ENCODE data around the gene AMIGO2. TPM values are rescaled to one million over a fixed set of nuclear protein-coding genes. Genes with fewer than 3 reads are reported as not detected.
A peak's percentile ranks its signal among the peaks of the same experiment; 100 is the strongest.
"Not testable (repeated sequence)": the region's sequence is repeated elsewhere in the genome, so short reads cannot be mapped to it uniquely, and the experiment has no call there.

The AMIGO2 gene
- total RNA-seq, 1 donor from 2014 or later: 0.40 TPM

- DNase-seq (ENCODE audit: low read depth in 2 of 2): no peak
Observed at GRCh38 chr12:47074757-47075156, 5.0 kb downstream of the AMIGO2 start.

DNA sequence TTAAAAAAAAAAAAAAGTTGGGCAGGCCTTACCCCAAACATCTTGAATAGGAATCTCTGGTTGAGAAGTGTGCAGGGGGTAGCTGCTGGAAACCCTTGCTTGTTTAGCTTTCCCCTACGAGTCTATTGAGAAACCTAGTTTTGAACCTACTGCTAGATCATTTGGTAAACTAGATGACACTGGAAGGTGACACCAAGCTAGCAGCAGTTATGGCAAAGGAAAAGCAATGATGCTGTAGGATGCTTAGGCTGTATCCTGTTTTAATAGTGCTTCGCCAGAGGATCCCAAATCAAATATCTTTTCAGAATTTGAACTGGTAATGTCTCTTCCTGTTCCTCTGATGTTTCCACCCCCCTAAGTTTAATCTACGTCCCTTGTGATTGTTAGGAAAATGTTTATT lies 5.8 kb downstream of the AMIGO2 start:
- no peak for DNase-seq (ENCODE audit: low read depth in 2 of 2)

- peak; percentile 10 to 28 for DNase-seq (ENCODE audit: low read depth in 2 of 2)
Observed at GRCh38 chr12:47071241-47071852, 8.4 kb downstream of the AMIGO2 start.

GRCh38 chr12:47070310-47070709 lies 9.4 kb downstream of the AMIGO2 start:
- no peak for DNase-seq (ENCODE audit: low read depth in 2 of 2)

DNA sequence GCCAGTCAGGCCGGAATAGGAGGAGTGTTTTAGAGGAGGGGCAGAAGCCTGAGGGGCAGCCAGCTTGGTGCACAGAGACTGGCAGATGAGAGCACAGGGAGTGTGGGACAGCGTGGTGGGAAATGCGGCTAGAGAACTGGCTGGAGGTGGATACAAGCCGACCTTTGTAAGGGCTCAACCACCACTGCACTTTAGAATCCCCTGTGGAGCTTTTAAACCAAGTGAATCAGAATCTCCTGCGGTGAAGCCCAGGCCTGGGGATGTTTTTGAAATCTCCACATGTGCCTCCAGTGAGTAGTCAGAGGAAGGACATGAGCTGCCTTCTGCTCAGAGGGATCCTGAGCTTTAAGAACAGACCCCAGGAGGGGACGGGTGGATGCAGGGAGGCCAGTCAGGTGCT lies 11.2 kb downstream of the AMIGO2 start:
- DNase-seq (ENCODE audit: low read depth in 2 of 2): no peak

- no peak for DNase-seq (ENCODE audit: low read depth in 2 of 2)
Observed at GRCh38 chr12:47067771-47068431, 11.9 kb downstream of the AMIGO2 start.

DNA sequence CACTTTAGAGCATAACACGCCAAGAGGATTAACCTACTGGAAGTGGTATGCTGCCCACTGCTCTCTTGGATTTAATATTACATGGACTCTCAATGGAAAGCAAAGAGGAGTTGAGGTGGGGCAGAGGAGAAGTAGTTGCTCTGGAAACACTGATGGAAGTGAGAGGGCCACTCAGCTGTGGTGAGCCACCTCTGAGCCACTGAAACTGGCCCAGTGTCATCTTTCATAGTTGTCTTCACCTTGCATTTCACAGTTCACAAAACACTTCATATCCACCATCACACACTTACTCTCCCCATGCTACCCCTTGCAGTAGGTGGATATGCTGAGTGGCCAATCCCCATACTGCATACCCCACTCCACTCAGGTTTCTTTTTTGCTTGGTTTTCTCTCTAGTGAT lies 12.6 kb downstream of the AMIGO2 start:
- no peak for DNase-seq (ENCODE audit: low read depth in 2 of 2)

DNA sequence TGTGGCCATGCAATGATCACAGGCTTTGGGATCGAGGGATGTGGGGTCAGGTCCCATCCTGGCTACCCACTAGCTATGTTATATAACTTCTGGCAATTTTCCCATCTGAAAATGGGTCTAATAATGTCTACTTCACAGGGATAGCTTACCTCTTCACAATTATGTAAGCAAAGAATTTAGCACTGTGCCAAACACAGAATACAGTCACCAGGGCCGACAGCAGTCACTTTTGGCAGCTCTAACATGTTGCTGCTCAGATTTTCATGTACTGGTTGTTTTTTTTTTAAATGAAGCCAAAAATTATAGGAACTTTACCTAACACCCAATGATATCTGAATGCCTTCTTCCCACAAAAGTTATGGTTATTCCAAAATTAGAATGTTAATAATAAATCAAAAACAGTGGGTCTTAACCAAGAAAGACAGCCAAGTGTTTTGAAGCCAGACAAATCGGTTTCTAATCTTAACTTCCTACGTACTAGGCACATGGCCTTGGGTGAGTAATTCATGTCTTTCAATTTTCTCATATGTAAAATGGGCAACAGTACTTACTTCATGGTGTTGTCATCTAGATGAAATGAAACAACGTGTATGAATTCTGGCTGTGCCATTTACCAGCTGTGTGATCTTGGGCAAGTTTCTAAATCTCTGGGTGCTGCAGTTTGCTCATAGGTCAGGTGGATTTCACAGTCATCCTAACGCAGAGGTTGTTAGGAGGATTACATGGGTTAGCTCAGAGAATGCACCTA lies 13.3 kb downstream of the AMIGO2 start:
- no peak for DNase-seq (ENCODE audit: low read depth in 2 of 2)

GRCh38 chr12:47065546-47065945 lies 14.2 kb downstream of the AMIGO2 start:
- DNase-seq (ENCODE audit: low read depth in 2 of 2): no peak

DNA sequence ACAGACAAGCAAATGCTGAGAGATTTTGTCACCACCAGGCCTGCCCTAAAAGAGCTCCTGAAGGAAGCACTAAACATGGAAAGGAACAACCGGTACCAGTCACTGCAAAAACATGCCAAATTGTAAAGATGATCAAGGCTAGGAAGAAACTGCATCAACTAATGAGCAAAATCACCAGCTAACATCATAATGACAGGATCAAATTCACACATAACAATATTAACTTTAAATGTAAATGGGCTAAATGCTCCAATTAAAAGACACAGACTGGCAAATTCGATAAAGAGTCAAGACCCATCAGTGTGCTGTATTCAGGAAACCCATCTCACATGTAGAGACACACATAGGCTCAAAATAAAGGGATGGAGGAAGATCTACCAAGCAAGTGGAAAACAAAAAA lies 21.1 kb downstream of the AMIGO2 start:
- not testable (repeated sequence) for DNase-seq (ENCODE audit: low read depth in 2 of 2)

- DNase-seq (ENCODE audit: low read depth in 2 of 2): not testable (repeated sequence)
Observed at GRCh38 chr12:47056944-47057343, 22.8 kb downstream of the AMIGO2 start.

DNA sequence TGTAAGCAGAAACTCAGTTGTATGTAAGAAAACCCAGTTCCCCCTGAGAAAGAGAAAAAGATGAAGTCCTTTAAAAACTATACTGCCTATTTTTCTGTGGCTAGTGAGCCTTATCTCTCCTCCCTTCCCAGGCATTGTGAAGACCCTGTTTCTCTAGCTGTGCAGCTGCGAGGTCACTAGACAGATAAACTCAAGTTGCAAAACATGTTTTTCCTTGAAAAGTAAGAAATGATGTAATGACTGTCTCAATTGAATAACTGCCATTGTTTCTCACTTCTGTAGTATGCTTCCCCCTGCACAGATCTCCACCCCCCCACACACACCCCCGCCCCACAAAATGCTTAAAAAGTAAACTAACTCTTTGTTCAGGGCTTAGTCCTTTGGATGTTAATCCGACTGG lies 23.9 kb downstream of the AMIGO2 start:
- DNase-seq (ENCODE audit: low read depth in 2 of 2): not testable (repeated sequence)

DNA sequence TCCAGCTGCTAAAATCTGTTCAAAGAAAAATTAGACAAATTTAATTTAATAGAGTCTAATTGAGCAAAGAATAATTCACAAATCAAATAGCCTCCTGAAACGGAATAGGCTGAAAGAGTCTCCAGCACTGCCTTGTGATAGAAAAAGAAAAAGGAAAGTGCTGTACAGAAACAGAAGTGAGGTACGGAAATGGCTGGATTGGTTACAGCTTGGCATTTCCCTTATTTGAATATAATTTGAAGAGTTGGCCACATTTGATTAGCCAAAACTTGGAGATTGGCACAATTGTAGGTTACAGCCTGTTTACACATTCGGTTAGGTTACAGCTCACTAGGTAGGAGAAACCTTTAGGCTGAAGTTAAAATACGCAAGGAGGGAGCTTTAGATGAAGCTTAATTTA lies 25.1 kb downstream of the AMIGO2 start:
- no peak for DNase-seq (ENCODE audit: low read depth in 2 of 2)

GRCh38 chr12:47053961-47054360 lies 25.8 kb downstream of the AMIGO2 start:
- DNase-seq (ENCODE audit: low read depth in 2 of 2): no peak

DNA sequence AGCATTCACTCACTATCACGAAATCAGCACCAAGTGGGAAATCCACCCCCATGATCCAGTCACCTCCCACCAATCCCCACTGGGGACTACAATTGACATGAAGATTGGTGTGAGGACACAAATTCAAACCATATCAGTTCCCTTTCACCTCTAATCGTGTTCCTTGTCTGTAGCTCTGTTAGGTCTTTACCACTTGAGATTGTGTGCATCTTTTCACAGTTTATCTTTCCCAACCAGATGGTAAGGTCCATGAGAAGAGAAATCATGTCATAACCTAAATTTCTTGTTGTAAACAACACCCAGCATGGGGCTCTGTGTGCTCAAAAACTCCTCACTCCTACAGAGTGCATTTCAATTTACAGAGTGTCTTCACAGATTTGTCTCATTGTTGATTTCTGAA lies 27.5 kb downstream of the AMIGO2 start:
- DNase-seq (ENCODE audit: low read depth in 2 of 2): no peak

- not testable (repeated sequence) for DNase-seq (ENCODE audit: low read depth in 2 of 2)
Observed at GRCh38 chr12:47051291-47051690, 28.5 kb downstream of the AMIGO2 start.

DNA sequence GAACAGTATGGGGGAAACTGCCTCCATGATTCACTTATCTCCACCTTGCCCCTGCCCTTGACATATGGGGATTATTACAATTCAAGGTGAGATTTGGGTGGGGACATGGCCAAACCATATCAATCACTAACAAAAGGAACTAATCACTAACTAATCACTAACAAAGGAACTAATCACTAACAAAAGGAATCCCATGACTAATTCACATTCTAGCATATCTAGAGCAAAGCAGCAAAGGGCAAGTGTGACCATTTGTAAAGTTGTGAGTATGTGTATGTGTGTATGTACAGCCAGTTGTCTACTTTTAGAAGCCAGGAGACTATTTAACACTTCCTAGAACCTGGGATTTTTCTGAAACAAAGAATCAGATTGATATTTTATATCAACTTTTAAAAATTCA lies 31.2 kb downstream of the AMIGO2 start:
- no peak for DNase-seq (ENCODE audit: low read depth in 2 of 2)

GRCh38 chr12:47041327-47041726 lies 38.4 kb downstream of the AMIGO2 start:
- no peak for DNase-seq (ENCODE audit: low read depth in 2 of 2)

DNA sequence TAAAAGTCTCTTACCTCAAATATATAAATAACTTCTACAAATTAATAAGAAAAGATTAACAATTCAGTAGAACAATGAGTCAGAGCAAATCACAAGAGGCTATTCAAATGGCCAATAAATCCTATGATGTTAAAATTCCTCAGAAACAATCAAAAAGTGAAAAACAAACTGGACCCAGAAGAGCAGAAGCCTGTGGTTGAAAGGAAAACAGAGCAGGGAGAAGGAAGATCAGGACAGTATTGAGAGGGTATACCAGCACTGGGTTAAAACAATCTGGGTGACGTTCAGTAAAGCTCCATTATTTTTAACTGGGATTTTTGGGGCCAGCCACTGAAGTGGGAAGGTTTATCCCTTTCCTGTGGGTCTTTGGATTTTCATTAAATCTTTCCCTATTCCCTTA lies 40.0 kb downstream of the AMIGO2 start:
- DNase-seq (ENCODE audit: low read depth in 2 of 2): no peak

GRCh38 chr12:47039079-47039478 lies 40.7 kb downstream of the AMIGO2 start:
- no peak for DNase-seq (ENCODE audit: low read depth in 2 of 2)

- DNase-seq (ENCODE audit: low read depth in 2 of 2): no peak
Observed at GRCh38 chr12:47038270-47038748, 41.5 kb downstream of the AMIGO2 start.

DNA sequence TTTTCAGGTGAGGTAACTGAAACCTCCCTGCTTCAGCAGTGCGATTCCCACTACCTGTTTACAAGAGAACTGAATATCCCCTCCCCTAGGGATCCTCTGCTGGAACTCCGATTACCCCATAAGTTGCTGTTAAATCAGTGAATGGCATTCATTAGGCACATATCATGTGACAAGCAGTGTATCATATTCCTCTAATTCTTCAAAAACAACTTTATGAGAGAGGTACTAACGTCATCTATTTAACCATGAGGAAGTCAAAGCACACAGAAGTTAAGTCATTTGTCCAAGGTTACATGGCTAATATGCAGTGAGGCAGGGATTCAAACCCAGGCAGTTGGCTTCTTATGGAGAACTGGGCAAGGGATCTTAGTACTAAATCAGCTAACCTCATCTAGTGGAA lies 44.3 kb downstream of the AMIGO2 start:
- DNase-seq (ENCODE audit: low read depth in 2 of 2): no peak

- DNase-seq (ENCODE audit: low read depth in 2 of 2): no peak
Observed at GRCh38 chr12:47034661-47035060, 45.1 kb downstream of the AMIGO2 start.

Measured in lung microvascular endothelial cell (primary cell).